IPS DF 4.7 (cell line): Measurements from ENCODE around the gene B9D1.

Source experiments
- DNase-seq: peaks from one replicate; pipeline ENCODE4 v3.0.0-alpha.2; 2013; ENCODE audit warnings: low spot score; ENCODE audit errors: extremely low read depth

Gene B9D1

DNA sequence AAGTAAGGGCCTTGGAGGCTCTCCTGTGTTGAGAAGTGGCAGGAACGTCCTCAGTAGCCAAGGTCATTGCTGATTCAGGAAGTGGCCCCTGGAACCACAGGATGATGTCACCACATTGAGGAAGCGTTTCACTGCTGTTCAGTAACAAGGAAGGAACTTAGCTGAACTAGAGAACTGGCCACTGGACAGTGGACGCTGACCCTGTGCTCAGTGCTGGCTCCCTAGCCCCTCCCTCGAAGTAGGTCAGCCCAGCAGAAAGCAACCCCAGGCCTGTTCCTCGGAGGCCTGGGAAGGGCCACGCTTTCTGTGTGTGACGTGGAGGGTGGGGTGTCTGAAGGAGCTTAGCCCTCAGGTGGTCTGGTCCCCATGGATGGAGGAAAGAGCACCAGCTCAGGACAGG, 58.3 kb downstream of the B9D1 start:
- DNase-seq, result no peak

DNA sequence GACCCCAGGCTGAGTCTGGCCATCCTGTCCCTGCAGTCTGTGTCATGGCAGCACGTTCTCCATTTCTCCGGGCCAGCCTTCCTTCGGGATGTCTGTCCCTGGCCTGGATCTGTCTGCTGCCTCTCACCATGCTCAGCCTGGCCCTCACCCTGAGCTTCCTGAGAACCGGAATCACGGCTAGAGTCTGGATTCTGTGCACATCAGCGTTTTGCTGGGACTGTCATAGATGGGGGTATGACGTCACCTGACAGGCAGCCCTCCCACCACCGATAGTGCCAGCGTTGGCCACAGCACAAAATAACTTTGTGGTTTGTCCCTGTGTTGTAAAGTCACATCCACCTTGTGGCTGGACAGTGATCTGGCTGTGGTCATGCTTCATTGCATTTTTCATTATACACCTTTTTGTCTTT, 59.2 kb downstream of the B9D1 start:
- DNase-seq, result no peak

DNA sequence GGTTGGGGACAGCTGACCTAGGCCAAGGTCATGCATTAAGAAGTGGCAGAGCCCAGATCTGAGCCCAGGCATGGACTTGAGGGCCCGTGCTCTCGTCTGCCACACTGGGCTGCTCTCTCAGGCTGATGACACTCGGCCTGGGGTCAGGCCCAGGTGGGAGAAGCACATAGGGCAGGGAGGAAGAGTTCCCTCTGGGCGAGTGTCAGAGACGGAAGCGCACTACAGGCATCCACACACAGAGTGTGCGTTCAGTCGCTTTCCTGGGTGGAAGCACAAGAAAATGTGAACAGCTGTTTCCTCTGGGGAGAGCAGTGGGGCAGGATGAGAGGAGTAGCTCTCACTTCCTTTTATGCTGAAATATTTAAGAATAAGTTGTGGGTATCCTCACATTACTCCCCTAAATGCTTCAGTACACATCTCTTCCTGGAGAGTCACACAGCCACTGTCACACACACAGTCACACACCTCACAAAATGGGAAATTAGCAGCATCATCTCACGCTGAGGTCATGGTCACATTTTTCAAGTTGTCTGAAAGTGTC, 59.7 kb downstream of the B9D1 start:
- DNase-seq, result no peak

DNA sequence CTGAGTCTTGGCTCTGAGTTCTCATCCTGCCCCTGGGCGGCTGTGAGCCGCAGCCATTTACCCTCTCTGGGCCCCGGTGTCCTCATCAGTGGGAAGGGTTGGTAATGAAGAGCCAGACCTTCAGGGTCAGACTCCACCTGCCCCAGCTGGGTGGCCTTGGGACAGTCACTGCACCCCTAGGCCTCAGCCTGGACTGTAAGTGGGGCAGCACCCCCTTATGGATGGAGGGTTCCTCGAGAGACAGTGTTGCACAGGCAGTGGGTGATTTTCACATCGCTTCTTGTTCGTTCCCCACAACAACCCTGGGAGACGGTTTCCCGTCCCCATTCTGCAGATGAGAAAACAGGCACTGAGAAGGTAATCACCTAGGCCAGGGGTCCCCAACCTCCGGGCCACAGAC, 60.5 kb downstream of the B9D1 start:
- no peak for DNase-seq

DNA sequence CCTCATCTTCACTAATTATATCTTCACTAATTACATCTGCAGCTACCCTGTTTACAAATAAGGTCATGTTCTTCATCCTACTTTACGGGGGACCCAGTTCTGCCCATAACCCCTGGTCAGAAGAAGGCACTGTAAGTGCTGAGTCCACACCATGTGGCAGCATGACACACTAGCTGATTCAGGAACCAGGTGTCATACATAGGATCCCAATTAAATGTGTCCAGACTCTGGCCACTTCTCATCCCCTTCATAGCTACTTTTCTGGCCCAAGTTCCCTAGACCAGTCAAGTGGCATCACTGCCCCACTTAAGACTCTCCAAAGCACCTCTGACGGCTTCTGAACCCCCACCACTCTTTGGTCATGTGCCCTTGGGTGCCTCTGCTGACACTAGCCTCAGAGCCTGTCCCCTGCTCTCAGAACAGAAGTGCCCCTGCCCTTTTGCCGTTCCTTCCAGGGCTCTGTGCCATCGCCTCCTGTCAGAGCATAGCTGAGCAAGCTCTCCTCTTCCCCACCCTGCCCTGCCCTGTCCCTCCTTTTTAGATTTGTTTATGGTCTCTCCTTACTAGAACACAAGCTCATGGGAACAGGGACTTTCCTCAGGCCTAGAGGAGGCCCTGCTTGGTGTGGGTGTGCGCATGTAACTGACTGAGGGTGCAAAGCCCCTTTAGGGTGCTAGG, 61.1 kb downstream of the B9D1 start:
- DNase-seq, result no peak

DNA sequence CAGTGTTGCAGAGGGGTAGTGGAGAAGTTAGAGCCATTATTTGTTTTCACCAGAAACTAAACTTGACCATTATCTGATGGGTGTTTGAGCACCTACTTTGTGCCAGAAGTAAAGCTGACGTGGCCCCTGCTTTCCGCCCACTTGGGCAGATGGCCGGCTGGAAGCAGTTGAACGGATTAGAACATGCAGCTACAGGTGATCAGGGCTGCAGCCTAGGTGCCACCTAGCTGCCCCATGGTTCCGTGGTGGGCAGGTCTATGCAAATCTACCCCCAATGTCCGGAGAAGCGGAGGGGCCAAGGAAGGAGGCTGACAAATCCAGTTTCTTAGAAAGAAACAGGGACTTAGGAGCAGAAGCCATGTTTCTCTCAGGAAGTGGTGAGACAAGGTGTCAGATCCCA, 62.7 kb downstream of the B9D1 start:
- DNase-seq, result no peak

DNA sequence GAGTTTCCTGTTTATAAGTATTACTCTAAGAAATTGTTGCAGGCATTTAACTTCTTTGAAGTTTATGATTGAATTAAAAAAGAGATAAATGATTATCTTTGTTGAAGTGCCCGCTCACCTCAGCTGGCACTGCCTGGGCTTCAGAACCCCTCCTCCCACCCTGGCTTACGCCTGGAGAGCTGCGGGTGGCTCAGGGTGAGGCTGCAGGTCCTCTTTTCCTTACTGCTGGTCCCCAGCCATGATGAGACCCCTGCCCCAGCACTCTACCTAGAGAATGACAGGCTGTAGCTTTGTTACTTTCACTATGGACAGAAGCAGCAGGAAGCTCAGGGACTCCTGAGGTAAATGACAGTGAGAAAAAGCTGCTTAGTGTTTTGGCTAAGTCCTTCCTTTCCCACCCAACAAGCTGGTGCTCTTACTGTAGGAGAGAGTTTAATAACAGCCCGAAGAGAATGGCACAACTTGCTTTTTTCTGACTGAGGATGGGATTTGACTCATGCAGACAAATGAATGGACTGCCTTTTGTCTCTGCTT, 63.2 kb downstream of the B9D1 start:
- DNase-seq, result no peak

DNA sequence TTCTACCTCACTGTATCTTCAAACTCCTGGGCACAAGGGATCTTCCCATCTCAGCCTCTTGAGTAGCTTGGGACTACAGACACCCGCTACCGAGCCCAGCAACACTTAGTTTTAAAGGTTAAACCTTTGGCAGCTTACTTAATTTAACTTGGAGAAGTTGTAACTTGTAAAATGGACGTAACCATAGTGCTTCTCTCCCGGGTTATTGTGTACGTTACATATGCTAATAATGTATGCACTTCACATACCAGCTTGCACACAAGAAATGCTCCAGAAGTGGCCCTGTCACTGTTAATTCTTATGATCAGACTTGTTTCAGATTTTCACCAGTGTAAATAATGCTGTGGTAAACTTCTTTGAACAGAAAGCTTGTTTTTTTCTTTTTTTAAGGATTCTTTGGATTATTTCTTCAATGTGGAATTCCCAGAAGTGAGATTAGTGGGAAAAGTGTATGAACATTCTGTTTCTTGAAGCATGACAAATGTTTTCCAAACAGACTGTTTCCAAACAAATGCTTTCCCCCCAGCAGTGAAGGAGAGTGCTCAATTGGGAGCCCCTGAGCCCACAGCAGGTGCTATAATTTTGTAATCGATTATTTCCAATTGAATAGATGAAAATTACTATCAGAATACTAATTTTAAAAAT, 63.8 kb downstream of the B9D1 start:
- DNase-seq, result no peak

DNA sequence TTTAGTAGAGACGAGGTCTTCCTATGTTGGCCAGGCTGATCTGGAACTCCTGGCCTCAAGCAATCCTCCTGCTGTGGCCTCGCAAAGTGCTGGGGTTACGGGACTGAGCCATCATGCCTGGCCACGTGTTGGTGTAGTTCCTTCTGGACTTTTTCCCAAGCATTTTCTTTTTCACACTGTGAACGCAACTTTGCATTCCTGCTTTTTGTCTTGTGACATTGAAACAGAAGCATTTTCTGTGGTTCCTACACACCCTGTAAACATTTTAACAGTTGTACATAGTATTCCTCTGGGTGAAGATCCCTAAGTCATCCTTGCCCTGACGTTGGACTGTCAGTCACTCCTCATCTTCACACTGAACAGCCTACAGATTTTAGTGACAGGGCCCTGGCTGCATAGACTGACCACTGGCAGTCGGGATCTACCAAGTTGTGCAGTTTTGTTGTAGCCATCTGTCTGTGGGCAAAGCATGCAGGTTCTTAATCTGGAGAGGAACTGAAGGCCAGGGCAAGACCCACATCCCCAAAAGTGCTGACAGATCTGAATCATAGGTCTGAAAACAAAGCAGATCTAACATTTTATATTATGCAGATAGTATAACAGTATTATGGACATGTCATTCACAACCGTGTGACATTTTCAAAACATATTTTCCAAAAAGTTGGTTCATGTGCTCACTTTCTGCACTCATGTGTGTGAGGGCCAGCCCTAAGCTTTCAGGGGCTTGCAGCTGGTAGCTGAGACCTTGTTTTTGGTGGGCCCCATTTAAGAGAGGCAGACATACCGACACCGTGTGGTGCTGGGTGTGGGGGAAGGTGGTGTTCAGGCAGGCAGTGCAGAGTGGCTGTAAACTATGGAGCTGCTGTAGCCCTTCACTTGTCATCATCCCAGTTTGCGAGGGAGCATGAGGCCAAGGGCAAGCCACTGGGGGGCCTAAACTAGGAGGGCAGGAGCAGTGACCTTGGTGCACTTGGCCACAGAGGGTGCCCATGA, 65.4 kb downstream of the B9D1 start:
- DNase-seq, result no peak

DNA sequence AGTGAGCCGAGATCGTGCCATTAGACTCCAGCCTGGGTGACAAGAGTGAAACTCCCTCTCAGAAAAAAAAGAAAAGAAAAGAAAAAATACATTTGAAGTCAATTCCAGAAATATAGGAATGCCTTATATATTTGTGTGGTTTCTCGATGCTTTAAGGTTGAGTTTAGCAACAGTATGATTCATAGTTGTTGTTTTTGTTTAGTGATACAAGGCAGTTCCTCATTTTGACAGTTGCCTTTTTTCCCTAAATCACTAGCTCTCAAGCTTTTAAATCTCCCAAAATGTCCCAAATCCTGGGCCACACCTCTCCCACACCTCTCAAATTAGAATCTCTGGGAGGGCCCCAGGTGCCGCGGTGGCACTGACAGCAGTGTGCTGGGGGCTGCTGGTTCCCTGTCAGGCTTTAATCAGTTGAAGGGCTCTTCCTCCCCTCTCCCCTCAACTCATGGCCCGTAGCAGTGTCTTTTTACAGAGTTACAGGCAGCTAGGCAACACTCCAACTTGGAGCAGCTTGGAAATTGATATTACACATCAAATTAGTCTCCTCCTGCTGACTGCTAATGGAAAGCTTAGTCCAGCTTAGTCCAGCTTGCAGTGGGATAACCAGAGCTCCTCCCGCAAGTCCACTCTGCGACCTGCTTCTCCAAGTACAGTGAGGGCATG, 66.9 kb downstream of the B9D1 start:
- no peak for DNase-seq

DNA sequence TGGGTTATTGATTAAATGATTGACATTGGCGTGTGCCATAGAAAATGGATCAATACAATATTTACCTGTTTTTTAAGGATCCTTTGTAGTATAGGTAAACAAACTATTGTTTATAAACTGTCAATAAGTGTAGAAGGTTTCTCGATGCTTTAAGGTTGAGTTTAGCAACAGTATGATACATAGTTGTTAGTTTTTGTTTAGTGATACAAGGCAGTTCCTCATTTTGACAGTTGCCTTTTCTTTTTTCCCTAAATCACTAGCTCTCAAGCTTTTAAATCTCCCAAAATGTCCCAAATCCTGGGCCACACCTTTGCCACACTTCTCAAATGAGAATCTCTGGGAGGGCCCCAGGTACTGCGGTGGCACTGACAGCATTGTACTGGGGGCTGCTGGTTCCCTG, 68.1 kb downstream of the B9D1 start:
- DNase-seq, result no peak
